NCI-H446 treated with DMSO at 0.1 percent for 48 hours (cell line): Measurements from ENCODE around the gene SLC5A1.
"Not testable (repeated sequence)": the region's sequence is repeated elsewhere in the genome, so short reads cannot be mapped to it uniquely, and the experiment has no call there.

Source experiments
- DNase-seq: peaks from one replicate; lab custom pipeline; 2025; lab: John Stamatoyannopoulos, UW

Gene SLC5A1

DNA sequence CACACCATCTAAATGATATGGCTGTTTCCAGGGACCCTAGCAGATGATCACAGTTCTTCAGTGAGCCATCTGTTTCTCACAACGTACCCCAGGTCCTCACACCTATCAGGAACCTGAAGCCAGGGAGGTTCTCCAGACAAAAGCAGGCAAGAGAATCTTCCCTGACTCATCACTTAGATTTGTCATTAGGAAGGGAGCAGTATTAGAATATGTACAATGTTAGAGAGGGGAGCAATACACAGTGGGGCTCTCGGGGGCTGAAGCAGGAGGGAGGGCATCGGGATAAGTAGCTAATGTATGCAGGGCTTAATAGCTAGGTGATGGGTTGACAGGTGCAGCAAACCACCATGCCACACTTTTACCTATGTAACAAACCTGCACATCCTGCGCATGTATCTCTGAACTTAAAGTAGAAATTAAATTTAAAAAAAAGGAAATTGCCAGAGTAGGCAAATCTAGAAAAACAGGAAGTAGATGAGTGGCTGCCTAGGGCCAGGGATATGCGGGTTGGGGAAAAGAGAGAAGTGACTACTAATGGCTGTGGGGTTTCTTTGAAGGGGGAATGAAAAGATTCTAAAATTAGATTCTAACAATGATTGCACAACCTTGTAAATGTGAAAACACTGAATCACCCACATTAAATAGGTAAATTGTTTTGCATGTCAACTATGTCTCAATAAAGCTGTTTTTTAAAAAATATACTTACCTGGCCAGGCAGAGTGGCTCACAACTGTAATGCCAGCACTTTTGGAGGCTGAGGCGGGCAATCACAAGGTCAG is 101.6 kb downstream of the SLC5A1 start:
- DNase-seq, result no peak

DNA sequence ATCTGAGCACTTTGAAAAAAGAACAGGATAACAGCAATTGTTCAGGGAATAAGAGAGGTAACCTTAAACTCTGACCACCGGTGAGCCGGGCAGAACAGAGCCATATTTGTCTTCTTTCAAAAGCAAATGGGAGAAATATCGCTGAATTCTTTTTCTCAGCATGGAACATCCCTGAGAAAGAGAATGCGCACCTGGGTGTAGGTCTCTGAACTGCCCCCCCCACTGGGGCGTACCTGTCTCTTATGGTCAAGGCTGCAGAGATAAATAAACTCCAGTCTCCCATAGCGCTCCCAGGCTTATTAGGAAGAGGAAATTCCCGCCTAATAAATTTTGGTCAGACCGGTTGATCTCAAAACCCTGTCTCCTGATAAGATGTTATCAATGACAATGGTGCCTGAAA is 104.1 kb downstream of the SLC5A1 start:
- DNase-seq, result not testable (repeated sequence)

DNA sequence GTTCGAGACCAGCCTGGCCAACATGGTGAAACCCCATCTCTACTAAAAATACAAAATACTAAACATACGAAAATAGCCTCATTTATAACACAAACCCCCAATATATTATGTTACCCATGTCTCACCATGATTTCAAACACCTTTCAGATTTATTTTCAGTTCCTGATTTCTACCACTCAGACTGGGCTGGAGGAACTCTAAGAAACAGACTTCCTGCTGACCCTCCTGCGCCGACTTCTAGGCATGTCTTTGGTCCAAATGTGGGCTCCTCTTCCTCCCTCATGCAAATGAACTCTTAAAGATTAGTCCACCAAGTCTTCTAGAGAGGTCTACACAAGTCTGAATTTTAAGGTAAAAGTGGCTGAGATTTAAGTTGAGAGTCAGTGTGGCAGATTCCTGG is 105.3 kb downstream of the SLC5A1 start:
- DNase-seq, result not testable (repeated sequence)

DNA sequence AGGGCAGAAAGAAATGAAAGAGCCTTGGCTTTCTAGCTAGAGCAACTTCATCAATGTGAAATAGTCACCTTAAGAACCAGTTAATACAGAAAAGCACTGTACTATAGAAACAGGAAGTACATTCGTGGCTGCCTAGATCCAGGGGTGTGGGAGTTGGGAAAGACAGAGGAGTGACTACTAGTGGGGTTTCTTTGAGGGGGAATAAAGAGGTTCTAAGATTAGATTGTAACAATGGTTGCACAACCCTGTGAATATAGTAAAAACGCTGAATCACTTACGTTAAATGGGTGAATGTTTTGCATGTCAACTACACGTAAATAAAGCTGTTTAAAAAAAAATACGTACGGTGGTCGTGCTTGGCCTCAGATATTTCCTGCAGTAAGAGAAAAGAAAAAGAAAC is 107.6 kb downstream of the SLC5A1 start:
- not testable (repeated sequence) for DNase-seq

DNA sequence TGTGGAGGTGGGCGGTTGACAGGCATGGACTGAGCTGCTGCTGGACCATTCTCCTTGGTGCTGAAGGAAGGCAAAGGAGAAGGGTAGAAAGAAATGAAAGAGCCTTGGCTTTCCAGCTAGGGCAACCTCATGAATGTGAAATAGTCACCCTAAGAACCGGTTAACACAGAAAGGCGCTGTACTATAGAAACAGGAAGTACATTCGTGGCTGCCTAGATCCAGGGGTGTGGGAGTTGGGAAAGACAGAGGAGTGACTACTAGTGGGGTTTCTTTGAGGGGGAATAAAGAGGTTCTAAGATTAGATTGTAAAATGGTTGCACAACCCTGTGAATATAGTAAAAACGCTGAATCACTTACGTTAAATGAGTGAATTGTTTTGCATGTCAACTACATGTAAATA is 108.6 kb downstream of the SLC5A1 start:
- not testable (repeated sequence) for DNase-seq

DNA sequence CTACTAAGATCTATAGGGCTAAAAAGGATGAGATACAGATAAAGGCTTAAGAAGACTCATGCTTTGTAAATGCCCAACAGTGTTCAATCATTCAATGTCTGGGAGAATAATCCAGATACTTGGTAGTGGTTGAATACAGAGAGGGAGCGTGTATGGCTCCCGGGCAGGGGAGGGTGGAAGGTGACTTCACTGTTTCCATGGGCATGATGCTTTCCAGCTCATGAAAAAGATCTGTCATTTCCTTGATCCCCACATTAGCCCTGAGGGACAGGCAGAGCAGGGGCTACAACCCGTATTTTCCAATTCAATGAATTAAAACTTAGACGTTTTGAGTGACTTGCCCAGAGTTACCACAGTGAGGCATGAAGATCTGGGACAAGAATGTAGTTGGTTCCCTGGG is 111.7 kb downstream of the SLC5A1 start:
- not testable (repeated sequence) for DNase-seq

DNA sequence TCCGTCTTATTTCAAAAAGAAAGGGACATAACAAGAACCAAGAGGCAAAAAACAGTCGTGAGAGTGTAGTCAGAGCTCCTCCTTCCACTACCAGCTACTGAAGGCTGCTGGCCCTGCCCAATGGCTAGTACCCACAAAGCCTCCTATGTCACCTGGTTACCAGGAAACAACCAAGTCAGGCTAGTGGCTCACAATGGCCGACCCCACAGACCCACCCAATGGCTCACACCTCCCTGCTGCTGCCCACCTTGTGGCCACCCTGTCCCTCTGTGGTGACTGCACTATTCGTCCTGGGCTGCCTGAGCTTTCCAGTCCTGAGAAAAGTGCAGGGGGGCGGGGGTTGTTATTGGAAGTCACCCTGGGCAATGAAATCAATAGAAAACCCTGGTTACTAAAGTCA is 114.6 kb downstream of the SLC5A1 start:
- DNase-seq, result not testable (repeated sequence)

DNA sequence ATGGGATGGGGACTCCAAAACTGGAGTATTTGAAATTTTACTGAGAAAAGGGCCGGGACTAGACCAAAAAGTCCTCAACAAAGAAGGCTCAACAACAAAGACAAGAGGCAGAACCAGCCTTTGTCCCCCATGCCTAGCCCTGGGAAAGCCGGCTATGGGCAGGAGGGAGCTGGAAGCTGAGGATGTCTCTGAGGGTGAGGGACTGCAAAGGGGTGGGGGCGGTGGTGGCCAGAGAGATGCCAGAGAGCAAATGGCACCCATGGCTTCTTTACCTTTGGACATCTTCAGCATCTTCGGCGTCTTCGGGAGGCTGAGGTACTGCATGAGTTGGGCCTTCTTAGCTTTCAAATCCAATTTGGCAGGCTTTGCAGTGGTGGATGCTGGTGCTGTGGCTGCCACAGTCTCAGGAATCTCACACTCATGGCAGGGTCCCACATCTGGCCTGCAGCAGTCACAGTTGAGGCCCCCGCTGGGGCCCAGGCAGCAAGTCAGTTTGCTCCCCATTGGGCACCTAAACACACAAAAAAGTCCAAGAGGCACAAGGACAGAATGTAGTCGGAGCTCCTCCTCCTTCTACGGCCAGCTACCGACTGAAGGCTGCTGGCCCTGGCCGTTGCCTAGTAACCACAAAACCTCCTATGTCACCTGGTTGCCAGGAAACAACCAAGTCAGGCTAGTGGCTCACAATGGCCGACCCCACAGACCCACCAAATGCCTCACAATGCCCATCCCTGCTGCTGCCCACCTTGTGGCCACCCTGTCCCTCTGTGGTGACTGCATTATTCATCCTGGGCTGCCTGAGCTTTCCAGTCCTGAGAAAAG is 115.9 kb downstream of the SLC5A1 start, which contains the start of gene C22orf42:
C22orf42 (minus strand) TSS at position 592 of the 822 bp plus-strand sequence; CDS start at position 504, 88 bp downstream.
- no peak for DNase-seq

DNA sequence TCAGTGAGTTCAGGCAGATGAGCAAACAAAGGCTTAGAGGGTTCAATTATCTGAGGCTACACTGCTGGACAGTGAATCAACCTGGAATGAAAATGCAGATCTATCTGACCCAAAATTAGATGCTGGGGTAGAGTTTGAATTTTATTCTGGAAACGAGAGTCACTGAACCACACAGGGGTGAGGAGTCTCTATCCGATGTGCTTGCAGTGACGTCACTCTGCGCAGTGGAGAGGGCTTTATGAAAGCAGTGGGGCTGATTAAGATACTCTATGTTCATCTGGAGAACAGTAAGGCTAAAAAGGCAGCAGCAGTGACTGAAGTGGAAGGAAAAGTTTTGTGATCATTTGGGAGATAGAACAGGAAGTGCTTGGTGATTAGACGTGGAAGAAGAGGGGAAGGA is 117.3 kb downstream of the SLC5A1 start:
- not testable (repeated sequence) for DNase-seq
